HG03103 (cell line): ENCODE measurements around the gene VSTM1.
"Not testable (repeated sequence)": the region's sequence is repeated elsewhere in the genome, so short reads cannot be mapped to it uniquely, and the experiment has no call there.

Source experiments
- ATAC-seq: cut with Tn5 transposase; IDR thresholded peaks from one replicate; pipeline ENCODE4 v1.9.1; 2021; ENCODE audit warnings: low read depth; ENCODE audit not compliant: unreplicated experiment

Gene VSTM1

GRCh38 chr19:54074851-54075250, 11.2 kb upstream of the VSTM1 start:
- ATAC-seq, result no peak

GRCh38 chr19:54073829-54074228, 10.1 kb upstream of the VSTM1 start:
- ATAC-seq, result no peak

- no peak for ATAC-seq
These were observed 5.8 kb upstream of the VSTM1 start for GRCh38 chr19:54069470-54069869.

GRCh38 chr19:54062643-54063042, 1.1 kb downstream of the VSTM1 start:
- no peak for ATAC-seq

- no peak for ATAC-seq
These were observed 16.1 kb downstream of the VSTM1 start for GRCh38 chr19:54047616-54048015.

- ATAC-seq, result no peak
These were observed 17.9 kb downstream of the VSTM1 start for GRCh38 chr19:54045771-54046170.

- no peak for ATAC-seq
These were observed 20.7 kb downstream of the VSTM1 start for GRCh38 chr19:54042989-54043388.

- no peak for ATAC-seq
These were observed 21.6 kb downstream of the VSTM1 start for GRCh38 chr19:54041969-54042606.

GRCh38 chr19:54040003-54040402, 23.7 kb downstream of the VSTM1 start:
- no peak for ATAC-seq

- not testable (repeated sequence) for ATAC-seq
These were observed 27.2 kb downstream of the VSTM1 start for GRCh38 chr19:54036542-54036941.

GRCh38 chr19:54035215-54036178, 28.2 kb downstream of the VSTM1 start:
- ATAC-seq, result no peak

GRCh38 chr19:54030895-54031586, 32.7 kb downstream of the VSTM1 start:
- ATAC-seq, result no peak

GRCh38 chr19:54029930-54030490, 33.7 kb downstream of the VSTM1 start:
- no peak for ATAC-seq

- ATAC-seq, result no peak
These were observed 34.4 kb downstream of the VSTM1 start for GRCh38 chr19:54029301-54029700.

GRCh38 chr19:54026656-54027055, 37.0 kb downstream of the VSTM1 start:
- no peak for ATAC-seq

- ATAC-seq, result no peak
These were observed 39.0 kb downstream of the VSTM1 start for GRCh38 chr19:54024660-54025059.

GRCh38 chr19:54023191-54023590, 40.5 kb downstream of the VSTM1 start:
- ATAC-seq, result no peak

GRCh38 chr19:54021932-54022331, 41.8 kb downstream of the VSTM1 start:
- no peak for ATAC-seq

- no peak for ATAC-seq
These were observed 42.3 kb downstream of the VSTM1 start for GRCh38 chr19:54021363-54021762.

GRCh38 chr19:54017261-54017660, 46.4 kb downstream of the VSTM1 start:
- no peak for ATAC-seq
